Keratinocyte (primary cell): ENCODE results near the gene C4orf17. TPM values are rescaled to one million over a fixed set of nuclear protein-coding genes. Genes with fewer than 3 reads are reported as not detected.

Experiments used
- DNase-seq: peaks from one replicate; pipeline ENCODE4 v3.0.0-alpha.2; 2011; ENCODE audit warnings: low read depth, missing footprints, low spot score
- FAIRE-seq: peaks from 2 replicates; lab custom pipeline; 2011; peaks lifted over from hg19 to GRCh38; lab: Jason Lieb, UNC
- H2AFZ ChIP-seq: 2 replicates; pipeline ENCODE4 v1.6.0; 2012; ENCODE audit warnings: low read length, control low read depth, inconsistent platforms; ENCODE audit not compliant: control insufficient read depth
- H3K27ac ChIP-seq: 2 replicates; pipeline ENCODE4 v1.5.1; 2011; ENCODE audit warnings: low read length; ENCODE audit not compliant: control insufficient read depth, insufficient read depth
- H3K27me3 ChIP-seq: 3 replicates; pipeline ENCODE4 v1.6.0; 2011; ENCODE audit warnings: low read length; ENCODE audit not compliant: control insufficient read depth, insufficient read depth; ENCODE audit errors: extremely low read depth
- H3K36me3 ChIP-seq, 2 experiments: 2 replicates in 1 of 2; 3 replicates in 1 of 2; pipeline ENCODE4 v1.5.1; 2011; ENCODE audit warnings: low read length in 2 of 2, mild to moderate bottlenecking in 1 of 2; ENCODE audit not compliant: control insufficient read depth in 2 of 2, insufficient read depth in 2 of 2; ENCODE audit errors: extremely low read depth in 1 of 2
- H3K4me1 ChIP-seq: 3 replicates; pipeline ENCODE4 v1.5.1; 2011; ENCODE audit warnings: low read length; ENCODE audit not compliant: control insufficient read depth, insufficient read depth; ENCODE audit errors: extremely low read depth
- H3K4me2 ChIP-seq: 3 replicates; pipeline ENCODE4 v1.6.0; 2011; ENCODE audit warnings: low read depth, low read length; ENCODE audit not compliant: control insufficient read depth, insufficient read depth; ENCODE audit errors: extremely low read depth
- H3K4me3 ChIP-seq, 3 experiments: fragments of 200-600 bp in 1 of 3; sonication (generic) in 1 of 3; 2 replicates in 2 of 3; 3 replicates in 1 of 3; pipeline ENCODE4 v1.5.1; 2011 to 2016; ENCODE audit warnings: low read length in 3 of 3, mild to moderate bottlenecking in 3 of 3, control low read depth in 2 of 3, inconsistent platforms in 1 of 3, low read depth in 1 of 3, mixed read lengths in 1 of 3, mixed run types in 1 of 3, moderate library complexity in 1 of 3; ENCODE audit not compliant: control insufficient read depth in 2 of 3, insufficient read depth in 2 of 3; ENCODE audit errors: extremely low read depth in 1 of 3
- H3K79me2 ChIP-seq: 2 replicates; pipeline ENCODE4 v1.6.0; 2012; ENCODE audit warnings: low read length; ENCODE audit not compliant: control insufficient read depth, insufficient read depth
- H3K9ac ChIP-seq: 3 replicates; pipeline ENCODE4 v1.6.0; 2011; ENCODE audit warnings: low read length; ENCODE audit not compliant: control insufficient read depth, insufficient read depth; ENCODE audit errors: extremely low read depth
- H3K9me1 ChIP-seq: 3 replicates; pipeline ENCODE4 v1.6.0; 2011; ENCODE audit warnings: low read length; ENCODE audit not compliant: control insufficient read depth, insufficient read depth; ENCODE audit errors: extremely low read depth
- H3K9me3 ChIP-seq: 2 replicates; pipeline ENCODE4 v1.5.1; 2012; ENCODE audit warnings: low read depth, low read length; ENCODE audit not compliant: control insufficient read depth
- H4K20me1 ChIP-seq: 3 replicates; pipeline ENCODE4 v1.6.0; 2011; ENCODE audit warnings: low read length; ENCODE audit not compliant: control insufficient read depth, insufficient read depth; ENCODE audit errors: extremely low read depth
- CTCF ChIP-seq, 3 experiments: IDR thresholded peaks in 1 of 3; conservative IDR thresholded peaks in 1 of 3; optimal IDR thresholded peaks in 1 of 3; 2 replicates in 2 of 3; 3 replicates in 1 of 3; pipeline versions ENCODE3 to v1.5.1; 2011; ENCODE audit warnings: low read length in 3 of 3, mild to moderate bottlenecking in 3 of 3, moderate library complexity in 2 of 3, control low read depth in 1 of 3, inconsistent platforms in 1 of 3; ENCODE audit not compliant: insufficient read depth in 2 of 3; ENCODE audit errors: extremely low read depth in 1 of 3
- EZH2 ChIP-seq: IDR thresholded peaks from one replicate; pipeline ENCODE4 v1.6.1; 2012; ENCODE audit warnings: inconsistent platforms, mild to moderate bottlenecking, low read length, moderate library complexity
- dilution Hi-C: fragments of 300-500 bp; cut with MboI; formaldehyde crosslinking; loops from one replicate; pipeline ENCODE4 v1.7.0; 2020; ENCODE audit warnings: low sequenced_read_pairs; ENCODE audit not compliant: extremely low pct_ligation_motif_present
- polyA plus RNA-seq, 5 experiments: library from polyadenylated mRNA; depleted of rRNA in 3 of 5; stranded (reverse) in 3 of 5; stranded (forward) in 1 of 5; unstranded in 1 of 5; fragments of >200 nt; gene quantifications; 1 replicate in 1 of 5; 2 replicates in 3 of 5; 3 replicates in 1 of 5; pipeline versions ENCODE4 v1.2.1 to v1.2.3, GENCODE V29; 2011 to 2012; ENCODE audit warnings: missing spikeins in 2 of 5, low read depth in 1 of 5, low replicate concordance in 1 of 5

C4orf17 gene
- polyA plus RNA-seq, 1 donor (not counting 4 experiments of a cell fraction or from before 2014, with no cell fraction given), result not detected

DNA sequence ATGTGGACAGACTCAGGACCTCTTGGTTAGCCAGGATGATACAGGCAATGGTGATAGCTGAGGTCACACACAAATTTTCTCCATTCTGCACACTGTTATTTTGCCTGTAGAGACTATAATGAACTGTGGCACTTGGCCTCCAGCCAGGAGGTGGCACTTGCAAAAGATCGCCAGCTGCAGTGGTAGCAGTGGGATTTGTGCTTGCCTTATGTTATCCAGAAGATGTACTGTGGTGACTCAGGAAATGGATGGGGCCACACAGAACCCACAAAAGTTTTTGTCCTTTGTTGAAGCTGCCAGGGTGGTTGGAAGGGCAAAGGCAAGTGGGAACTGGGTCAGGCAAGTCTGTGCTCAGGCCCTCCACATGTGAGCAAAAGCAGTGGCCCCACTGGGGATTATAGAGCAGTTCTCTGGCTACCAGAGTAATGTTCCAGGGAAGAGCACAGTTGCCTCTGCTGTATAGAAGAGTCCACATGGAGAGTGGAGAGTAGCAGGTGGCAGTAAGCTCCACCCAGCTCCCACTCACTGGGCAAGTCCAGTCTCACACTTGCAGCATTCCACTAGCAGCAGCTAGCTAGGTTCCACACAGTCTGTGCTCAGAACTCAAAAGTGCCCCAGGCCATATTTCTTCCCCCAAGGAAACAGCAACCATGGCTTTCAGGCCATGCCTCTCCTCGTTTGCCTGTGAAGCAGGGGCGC, 5.9 kb upstream of the C4orf17 start:
- H3K36me3 ChIP-seq, result no peaks in the 10 kb centered on the region
- TF ChIP-seq CTCF (optimal IDR thresholded peaks at IDR 0.05 in 1 of 3, IDR thresholded peaks at IDR 0.05 in 1 of 3, conservative IDR thresholded peaks at IDR 0.05 in 1 of 3; ENCODE audit: extremely low read depth in 1 of 3, insufficient read depth in 2 of 3, low read length in 3 of 3), result no peak
- no peak for TF ChIP-seq EZH2
- no peaks in the 10 kb centered on the region for H3K27me3 ChIP-seq
- no peaks in the 10 kb centered on the region for H3K9me1 ChIP-seq
- H4K20me1 ChIP-seq, result no peaks in the 10 kb centered on the region
- no peak overlapping the region for H3K27ac ChIP-seq
- FAIRE-seq, result peak; percentile 51
- no peak for DNase-seq
- H3K4me2 ChIP-seq, result no peak overlapping the region
- no peak overlapping the region for H3K9ac ChIP-seq
- H3K4me3 ChIP-seq, result no peak overlapping the region
- H3K9me3 ChIP-seq, result no peaks in the 10 kb centered on the region
- peaks cover 10% of the 10 kb centered on the region for H3K4me1 ChIP-seq
- dilution Hi-C loops, result no loop called here
- H3K79me2 ChIP-seq, result no peaks in the 10 kb centered on the region
- no peak overlapping the region for H2AFZ ChIP-seq

- FAIRE-seq (no peak), DNase-seq (no peak)
- no peak overlapping the region for H3K27ac ChIP-seq
- H3K9me1 ChIP-seq, result no peaks in the 10 kb centered on the region
- H2AFZ ChIP-seq, result no peak overlapping the region
- peaks cover 10% of the 10 kb centered on the region for H3K4me1 ChIP-seq
- no peak overlapping the region for H3K9ac ChIP-seq
- no peak overlapping the region for H3K4me2 ChIP-seq
- dilution Hi-C loops, result no loop called here
- no peaks in the 10 kb centered on the region for H3K36me3 ChIP-seq
- no peaks in the 10 kb centered on the region for H3K79me2 ChIP-seq
- H3K27me3 ChIP-seq, result no peaks in the 10 kb centered on the region
- no peak overlapping the region for H3K4me3 ChIP-seq
- no peaks in the 10 kb centered on the region for H3K9me3 ChIP-seq
- no peaks in the 10 kb centered on the region for H4K20me1 ChIP-seq
- TF ChIP-seq CTCF (optimal IDR thresholded peaks at IDR 0.05 in 1 of 3, IDR thresholded peaks at IDR 0.05 in 1 of 3, conservative IDR thresholded peaks at IDR 0.05 in 1 of 3; ENCODE audit: extremely low read depth in 1 of 3, insufficient read depth in 2 of 3, low read length in 3 of 3), result no peak
- no peak for TF ChIP-seq EZH2
These were observed 4.0 kb upstream of the C4orf17 start for GRCh38 chr4:99506781-99507180.
